Endothelial cell of umbilical vein (primary cell): ENCODE measurements around the gene DAPK2. TPM values are rescaled to one million over a fixed set of nuclear protein-coding genes. Genes with fewer than 3 reads are reported as not detected.

ENCODE experiments used
- BruUV-seq: library from RNA; stranded (reverse); fragments of 400-500 nt; replicated peaks from 2 replicates; lab custom pipeline; 2021; lab: Mats Ljungman, UMichigan
- CTCF ChIA-PET: fragments of 300-600, 350-600 bp; sonication (Branson Sonifier 250); formaldehyde crosslinking; loops from one replicate; lab custom pipeline; 2021; ENCODE audit warnings: antibody characterized with exemption, inconsistent platforms; lab: Charles Lee
- POLR2A ChIA-PET: fragments of 300-600, 350-600 bp; sonication (Branson Sonifier 250); formaldehyde crosslinking; loops from one replicate; lab custom pipeline; 2021; ENCODE audit warnings: antibody characterized with exemption, inconsistent platforms; lab: Charles Lee
- DNase-seq: peaks from one replicate; pipeline ENCODE4 v3.0.0-alpha.2; 2011; ENCODE audit warnings: low read depth, low spot score
- FAIRE-seq: peaks from 2 replicates; lab custom pipeline; 2011; peaks lifted over from hg19 to GRCh38; lab: Jason Lieb, UNC
- H2AFZ ChIP-seq: 2 replicates; pipeline ENCODE4 v1.6.0; 2012; ENCODE audit warnings: low read depth, low read length, control low read depth, inconsistent platforms
- H3K27ac ChIP-seq: 2 replicates; pipeline ENCODE4 v1.5.1; 2011; ENCODE audit warnings: low read depth, mild to moderate bottlenecking, control low read depth, low read length, moderate library complexity; ENCODE audit not compliant: insufficient read depth
- H3K27me3 ChIP-seq, 2 experiments: 2 replicates each; pipeline versions ENCODE4 v1.6.0 to v1.6.1; 2011; ENCODE audit warnings: low read length in 2 of 2, mixed read lengths in 1 of 2; ENCODE audit not compliant: control insufficient read depth in 2 of 2, insufficient read depth in 2 of 2
- H3K36me3 ChIP-seq, 2 experiments: 2 replicates in 1 of 2; 3 replicates in 1 of 2; pipeline ENCODE4 v1.5.1; 2011; ENCODE audit warnings: low read length in 2 of 2, mild to moderate bottlenecking in 1 of 2, moderate library complexity in 1 of 2; ENCODE audit not compliant: control insufficient read depth in 2 of 2, insufficient read depth in 2 of 2; ENCODE audit errors: extremely low read depth in 1 of 2
- H3K4me1 ChIP-seq: 3 replicates; pipeline ENCODE4 v1.5.1; 2011; ENCODE audit warnings: mild to moderate bottlenecking, low read length; ENCODE audit not compliant: control insufficient read depth, insufficient read depth; ENCODE audit errors: extremely low read depth
- H3K4me2 ChIP-seq: 2 replicates; pipeline ENCODE4 v1.6.1; 2011; ENCODE audit warnings: low read length, control low read depth, mixed read lengths; ENCODE audit not compliant: insufficient read depth
- H3K4me3 ChIP-seq, 3 experiments: fragments of 200-600 bp in 1 of 3; sonication (generic), shearing (Covaris generic) in 1 of 3; replicated peaks in 1 of 3; 2 replicates each; pipeline ENCODE4 v1.5.1; 2011 to 2016; ENCODE audit warnings: control low read depth in 3 of 3, low read length in 3 of 3, mild to moderate bottlenecking in 2 of 3, inconsistent platforms in 1 of 3, low read depth in 1 of 3, moderate library complexity in 1 of 3; ENCODE audit not compliant: insufficient read depth in 1 of 3
- H3K79me2 ChIP-seq: 2 replicates; pipeline ENCODE4 v1.6.0; 2012; ENCODE audit warnings: low read length, inconsistent platforms; ENCODE audit not compliant: control insufficient read depth, insufficient read depth
- H3K9ac ChIP-seq: replicated peaks from 2 replicates; pipeline ENCODE3; 2011; ENCODE audit warnings: low read length, control low read depth; ENCODE audit not compliant: insufficient read depth; ENCODE audit errors: extremely low read depth
- H3K9me1 ChIP-seq: replicated peaks from 3 replicates; pipeline ENCODE4 v1.6.0; 2011; ENCODE audit warnings: mild to moderate bottlenecking, low read length; ENCODE audit not compliant: control insufficient read depth, insufficient read depth; ENCODE audit errors: extremely low read depth
- H3K9me3 ChIP-seq: replicated peaks from 2 replicates; pipeline ENCODE4 v1.5.1; 2012; ENCODE audit warnings: low read length, inconsistent platforms; ENCODE audit not compliant: control insufficient read depth, insufficient read depth
- H4K20me1 ChIP-seq: replicated peaks from 2 replicates; pipeline ENCODE3; 2011; ENCODE audit warnings: mild to moderate bottlenecking, low read length; ENCODE audit not compliant: control insufficient read depth, insufficient read depth; ENCODE audit errors: extremely low read depth
- CTCF ChIP-seq, 2 donors: IDR thresholded peaks; 1 replicate in 1 of 2; 2 replicates in 1 of 2; pipeline ENCODE4 v1.5.1; 2011; ENCODE audit warnings: low read length in 2 of 2, mild to moderate bottlenecking in 2 of 2, moderate library complexity in 2 of 2, control low read depth in 1 of 2, inconsistent platforms in 1 of 2, low read depth in 1 of 2; ENCODE audit not compliant: insufficient read depth in 1 of 2; ENCODE audit errors: extremely low read depth in 1 of 2
- JUN ChIP-seq: IDR thresholded peaks from 2 replicates; pipeline ENCODE4 v1.6.1; 2011; ENCODE audit warnings: borderline replicate concordance, low read depth; ENCODE audit not compliant: insufficient read length, insufficient read depth
- dilution Hi-C: fragments of 300-500 bp; cut with MboI; formaldehyde crosslinking; loops from one replicate; pipeline ENCODE4 v1.15.0; 2019; ENCODE audit warnings: low sequenced_read_pairs; ENCODE audit not compliant: extremely low pct_ligation_motif_present
- intact Hi-C: fragments of 100-400 bp; cut with micrococcal nuclease; formaldehyde crosslinking; loops from one replicate; pipeline ENCODE4 v1.10.0; 2022
- polyA plus RNA-seq, 4 experiments: library from polyadenylated mRNA; depleted of rRNA in 3 of 4; stranded (reverse) in 3 of 4; unstranded in 1 of 4; fragments of >200 nt; gene quantifications; 2 replicates each; pipeline versions ENCODE4 v1.2.1 to v1.2.3, GENCODE V29; 2011 to 2012; ENCODE audit warnings: missing spikeins in 1 of 4
- total RNA-seq: library from RNA; stranded (reverse); gene quantifications from 2 replicates; pipeline ENCODE4 v1.2.3, GENCODE V29; 2021

Gene DAPK2
- total and polyA plus RNA-seq, 2 donors (not counting 3 experiments of a cell fraction or from before 2014, with no cell fraction given) = 2.8 to 6.7 TPM

GRCh38 chr15:63915873-63916771 lies 130.2 kb downstream of the DAPK2 start:
- H3K4me2 ChIP-seq = no peak overlapping the region
- no peak overlapping the region for H3K9ac ChIP-seq
- H3K79me2 ChIP-seq = no peaks in the 10 kb centered on the region
- ChIA-PET POLR2A (no interaction called here), CTCF (interaction anchor here (0.8 to 2.0 kb wide), 11 partner anchors 11 to 164 kb away, joined by 3 to 12 read pairs (median 3); partner anchors contain the start of gene DAPK2)
- H3K9me3 ChIP-seq = no peaks in the 10 kb centered on the region
- intact Hi-C loops (loop anchor here (1.0 kb wide), 2 partner anchors 23 to 130 kb away; partner anchors contain the start of gene DAPK2), dilution Hi-C loops (no loop called here)
- no peak overlapping the region for H3K27ac ChIP-seq
- no peak overlapping the region for H3K4me3 ChIP-seq
- H3K9me1 ChIP-seq = no peaks in the 10 kb centered on the region
- no TSS peak for BruUV-seq
- DNase-seq = peak; percentile 78
- no peak for TF ChIP-seq JUN
- TF ChIP-seq CTCF (IDR thresholded peaks at IDR 0.05; ENCODE audit: extremely low read depth in 1 of 2, insufficient read depth in 1 of 2, low read depth in 1 of 2, low read length in 2 of 2) = peak; percentile 37 to 67
- H3K27me3 ChIP-seq = no peaks in the 10 kb centered on the region
- peak; percentile 77 for FAIRE-seq
- H4K20me1 ChIP-seq = no peaks in the 10 kb centered on the region
- no peaks in the 10 kb centered on the region for H3K36me3 ChIP-seq
- peak overlapping the region; percentile 63 for H2AFZ ChIP-seq
- peaks cover 7% of the 10 kb centered on the region for H3K4me1 ChIP-seq
